Measurements from ENCODE around the gene EXOG. TPM values are rescaled to one million over a fixed set of nuclear protein-coding genes. Genes with fewer than 3 reads are reported as not detected.

The EXOG gene
- total and polyA plus RNA-seq, 2 donors (not counting 1 experiment from before 2014, with no cell fraction given) = 14.2 to 16.4 TPM

- no peaks in the 10 kb centered on the region for H4K20me1 ChIP-seq (ENCODE audit: control insufficient read depth, extremely low read depth, insufficient read depth, low read length)
- H3K4me2 ChIP-seq (ENCODE audit: extremely low read depth, insufficient read depth, low read length) = no peak overlapping the region
- no peaks in the 10 kb centered on the region for H3K79me2 ChIP-seq (ENCODE audit: control insufficient read depth, insufficient read depth, low read length)
- no peak overlapping the region for H3K27ac ChIP-seq (ENCODE audit: insufficient read depth, low read length)
- no peaks in the 10 kb centered on the region for H3K36me3 ChIP-seq (ENCODE audit: control insufficient read depth, insufficient read depth, low read length)
- H3K27me3 ChIP-seq (ENCODE audit: control insufficient read depth, insufficient read depth, low read length) = peaks cover 4% of the 10 kb centered on the region
- no peak overlapping the region for H3K4me3 ChIP-seq (replicated peaks in 1 of 4; ENCODE audit: control extremely low read depth in 1 of 4, insufficient read depth in 1 of 4, low read depth in 3 of 4, low read length in 4 of 4)
- H3K9me3 ChIP-seq (ENCODE audit: control insufficient read depth, insufficient read depth, low read depth, low read length) = no peaks in the 10 kb centered on the region
- DNase-seq (ENCODE audit: low read depth in 2 of 2) = no peak
- H3K4me1 ChIP-seq (ENCODE audit: control insufficient read depth, extremely low read depth, insufficient read depth, low read length) = peaks cover 3% of the 10 kb centered on the region
- TF ChIP-seq EZH2 (IDR thresholded peaks at IDR 0.05; ENCODE audit: low read length, missing control alignments) = no peak
- TF ChIP-seq, protein P1, sequence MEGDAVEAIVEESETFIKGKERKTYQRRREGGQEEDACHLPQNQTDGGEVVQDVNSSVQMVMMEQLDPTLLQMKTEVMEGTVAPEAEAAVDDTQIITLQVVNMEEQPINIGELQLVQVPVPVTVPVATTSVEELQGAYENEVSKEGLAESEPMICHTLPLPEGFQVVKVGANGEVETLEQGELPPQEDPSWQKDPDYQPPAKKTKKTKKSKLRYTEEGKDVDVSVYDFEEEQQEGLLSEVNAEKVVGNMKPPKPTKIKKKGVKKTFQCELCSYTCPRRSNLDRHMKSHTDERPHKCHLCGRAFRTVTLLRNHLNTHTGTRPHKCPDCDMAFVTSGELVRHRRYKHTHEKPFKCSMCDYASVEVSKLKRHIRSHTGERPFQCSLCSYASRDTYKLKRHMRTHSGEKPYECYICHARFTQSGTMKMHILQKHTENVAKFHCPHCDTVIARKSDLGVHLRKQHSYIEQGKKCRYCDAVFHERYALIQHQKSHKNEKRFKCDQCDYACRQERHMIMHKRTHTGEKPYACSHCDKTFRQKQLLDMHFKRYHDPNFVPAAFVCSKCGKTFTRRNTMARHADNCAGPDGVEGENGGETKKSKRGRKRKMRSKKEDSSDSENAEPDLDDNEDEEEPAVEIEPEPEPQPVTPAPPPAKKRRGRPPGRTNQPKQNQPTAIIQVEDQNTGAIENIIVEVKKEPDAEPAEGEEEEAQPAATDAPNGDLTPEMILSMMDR (conservative IDR thresholded peaks at IDR 0.05 in 1 of 2, IDR thresholded peaks at IDR 0.05 in 1 of 2; ENCODE audit: low read depth in 1 of 2, low read length in 2 of 2) = no peak
- H3K9ac ChIP-seq (ENCODE audit: insufficient read depth, low read length) = no peak overlapping the region
- no peak overlapping the region for H2AFZ ChIP-seq (ENCODE audit: low read length)
Measured at GRCh38 chr3:38543586-38543985, 47.4 kb downstream of the EXOG start.

DNA sequence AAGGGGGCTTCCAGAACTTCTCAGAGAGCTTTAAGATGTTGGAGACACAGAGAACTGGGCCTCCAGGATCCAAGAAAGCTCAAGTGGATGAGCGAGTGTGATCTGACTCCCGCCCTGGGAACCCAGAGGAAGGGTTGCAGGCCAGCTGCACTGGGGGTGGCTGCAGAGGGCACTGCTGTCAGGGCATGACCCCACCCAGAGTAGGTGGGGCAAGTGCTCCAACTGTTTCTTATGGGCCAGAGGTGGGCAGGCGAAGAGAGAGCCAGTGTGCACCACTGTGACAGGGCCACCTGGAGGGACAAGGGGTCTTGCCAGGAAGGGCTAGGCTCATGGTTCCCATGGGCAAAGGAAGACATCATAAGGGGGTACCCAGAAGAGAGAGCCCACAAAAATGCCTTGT lies 48.8 kb downstream of the EXOG start:
- Histone ChIP-seq H3K4me3 (replicated peaks in 1 of 4; ENCODE audit: control extremely low read depth in 1 of 4, insufficient read depth in 1 of 4, low read depth in 3 of 4, low read length in 4 of 4) (no peak overlapping the region), H3K9ac (ENCODE audit: insufficient read depth, low read length) (no peak overlapping the region), H3K27ac (ENCODE audit: insufficient read depth, low read length) (no peak overlapping the region), H3K4me1 (ENCODE audit: control insufficient read depth, extremely low read depth, insufficient read depth, low read length) (peaks cover 3% of the 10 kb centered on the region), H4K20me1 (ENCODE audit: control insufficient read depth, extremely low read depth, insufficient read depth, low read length) (no peaks in the 10 kb centered on the region), H2AFZ (ENCODE audit: low read length) (no peak overlapping the region), H3K9me3 (ENCODE audit: control insufficient read depth, insufficient read depth, low read depth, low read length) (no peaks in the 10 kb centered on the region), H3K27me3 (ENCODE audit: control insufficient read depth, insufficient read depth, low read length) (peaks cover 4% of the 10 kb centered on the region), H3K79me2 (ENCODE audit: control insufficient read depth, insufficient read depth, low read length) (no peaks in the 10 kb centered on the region), H3K4me2 (ENCODE audit: extremely low read depth, insufficient read depth, low read length) (no peak overlapping the region), H3K36me3 (ENCODE audit: control insufficient read depth, insufficient read depth, low read length) (no peaks in the 10 kb centered on the region)
- DNase-seq (ENCODE audit: low read depth in 2 of 2) = no peak
- TF ChIP-seq EZH2 (IDR thresholded peaks at IDR 0.05; ENCODE audit: low read length, missing control alignments) = no peak
- TF ChIP-seq, protein P1 (conservative IDR thresholded peaks at IDR 0.05 in 1 of 2, IDR thresholded peaks at IDR 0.05 in 1 of 2; ENCODE audit: low read depth in 1 of 2, low read length in 2 of 2) = no peak

DNA sequence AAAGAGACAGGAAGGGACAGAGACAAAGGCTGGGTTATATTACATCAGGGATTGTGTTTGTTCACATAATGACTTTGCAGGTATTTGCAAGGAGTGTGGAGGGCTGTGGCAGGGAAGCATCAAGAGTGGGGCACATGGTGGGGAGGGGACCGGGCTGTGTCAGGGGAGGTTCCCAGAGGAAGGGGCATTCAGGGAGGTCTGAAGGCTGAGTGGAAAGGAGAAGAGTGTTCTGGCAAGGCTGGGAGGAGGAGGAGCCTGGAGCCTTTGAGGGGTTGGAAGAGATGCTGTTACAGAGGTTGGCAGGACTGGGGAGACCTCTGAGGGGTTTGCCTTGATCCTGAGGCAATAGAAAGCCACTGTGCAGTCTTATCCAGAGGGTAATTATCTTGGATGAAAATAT lies 49.4 kb downstream of the EXOG start:
- H3K27ac ChIP-seq (ENCODE audit: insufficient read depth, low read length) = no peak overlapping the region
- H3K4me3 ChIP-seq (replicated peaks in 1 of 4; ENCODE audit: control extremely low read depth in 1 of 4, insufficient read depth in 1 of 4, low read depth in 3 of 4, low read length in 4 of 4) = no peak overlapping the region
- no peak for DNase-seq (ENCODE audit: low read depth in 2 of 2)
- no peak overlapping the region for H2AFZ ChIP-seq (ENCODE audit: low read length)
- H3K79me2 ChIP-seq (ENCODE audit: control insufficient read depth, insufficient read depth, low read length) = no peaks in the 10 kb centered on the region
- H3K27me3 ChIP-seq (ENCODE audit: control insufficient read depth, insufficient read depth, low read length) = peaks cover 4% of the 10 kb centered on the region
- no peaks in the 10 kb centered on the region for H3K9me3 ChIP-seq (ENCODE audit: control insufficient read depth, insufficient read depth, low read depth, low read length)
- peaks cover 3% of the 10 kb centered on the region for H3K4me1 ChIP-seq (ENCODE audit: control insufficient read depth, extremely low read depth, insufficient read depth, low read length)
- no peaks in the 10 kb centered on the region for H4K20me1 ChIP-seq (ENCODE audit: control insufficient read depth, extremely low read depth, insufficient read depth, low read length)
- no peak for TF ChIP-seq EZH2 (IDR thresholded peaks at IDR 0.05; ENCODE audit: low read length, missing control alignments)
- TF ChIP-seq, protein P1 (conservative IDR thresholded peaks at IDR 0.05 in 1 of 2, IDR thresholded peaks at IDR 0.05 in 1 of 2; ENCODE audit: low read depth in 1 of 2, low read length in 2 of 2) = no peak
- no peak overlapping the region for H3K9ac ChIP-seq (ENCODE audit: insufficient read depth, low read length)
- no peaks in the 10 kb centered on the region for H3K36me3 ChIP-seq (ENCODE audit: control insufficient read depth, insufficient read depth, low read length)
- H3K4me2 ChIP-seq (ENCODE audit: extremely low read depth, insufficient read depth, low read length) = no peak overlapping the region

Measured in fibroblast of lung (primary cell).